CD1c-positive myeloid dendritic cell (primary cell): ENCODE results near the gene AMPH.
"Not testable (repeated sequence)": the region's sequence is repeated elsewhere in the genome, so short reads cannot be mapped to it uniquely, and the experiment has no call there.

Experiments used
- DNase-seq: peaks from one replicate; pipeline ENCODE4 v3.0.0-alpha.2; 2016; ENCODE audit errors: extremely low spot score

AMPH gene

DNA sequence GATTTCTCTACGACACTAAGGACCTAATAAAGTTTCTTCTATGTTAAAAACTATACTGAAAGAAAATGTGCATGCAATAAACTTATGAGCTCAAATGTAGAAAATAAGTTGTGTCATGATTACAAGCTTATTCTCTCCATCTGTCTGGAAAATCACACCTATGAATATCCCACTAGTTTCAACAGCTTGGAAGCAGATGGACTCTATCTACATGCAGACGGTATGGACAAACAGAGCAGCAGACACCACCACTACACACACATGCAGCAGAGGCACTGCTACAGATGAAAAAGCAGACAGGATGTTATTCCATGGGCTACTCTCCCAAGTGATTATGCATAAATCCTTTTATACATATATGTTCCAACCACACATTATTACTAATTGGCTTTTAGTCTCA lies 234.3 kb downstream of the AMPH start:
- no peak for DNase-seq

DNA sequence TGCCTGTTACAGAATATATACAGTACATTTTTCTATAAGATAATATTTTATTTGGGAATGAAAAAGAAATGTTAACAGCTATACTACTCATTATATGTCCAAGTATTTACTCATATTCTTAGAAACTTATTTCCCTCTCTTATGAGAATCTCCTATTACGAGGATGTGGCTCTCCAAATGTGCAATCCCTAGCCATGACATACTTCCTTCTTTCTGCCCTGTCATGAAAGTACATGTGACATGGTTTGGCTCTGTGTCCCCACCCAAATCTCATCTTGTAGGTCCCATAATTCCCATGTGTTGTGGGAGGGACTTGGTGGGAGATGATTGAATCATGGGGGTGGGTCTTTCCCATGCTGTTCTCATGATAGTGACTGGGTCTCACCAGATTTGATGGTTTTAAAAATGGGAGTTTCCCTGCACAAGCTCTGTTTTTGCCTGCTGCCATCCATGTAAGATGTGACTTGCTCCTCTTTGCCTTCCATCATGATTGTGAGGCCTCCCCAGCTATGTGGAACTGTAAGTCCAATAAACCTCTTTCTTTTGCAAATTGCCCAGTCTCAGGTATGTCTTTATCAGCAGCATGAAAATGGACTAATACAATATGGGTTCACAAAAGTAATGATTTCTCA lies 235.1 kb downstream of the AMPH start:
- peak; percentile 46 for DNase-seq

GRCh38 chr7:38394660-38395059 lies 236.5 kb downstream of the AMPH start:
- peak; percentile 69 for DNase-seq

DNA sequence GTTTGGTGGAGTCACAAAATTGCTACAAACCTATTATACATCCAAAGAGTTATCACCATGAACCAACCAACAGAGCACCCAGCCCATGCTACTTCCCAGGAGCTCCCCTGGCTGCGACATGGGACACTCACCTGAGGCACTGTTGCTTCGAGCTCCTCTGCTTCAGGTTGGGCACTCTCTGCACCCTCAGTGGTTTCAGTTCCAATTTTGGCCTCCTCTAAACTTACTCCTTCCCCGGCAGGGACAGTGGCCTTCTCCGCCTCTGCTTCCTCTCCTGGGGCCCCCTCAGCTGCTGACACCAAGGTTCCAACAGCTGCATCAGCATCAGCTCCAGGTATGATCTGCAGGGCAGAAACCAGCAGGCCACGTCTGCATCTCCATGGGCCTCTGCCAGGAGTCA lies 237.3 kb downstream of the AMPH start:
- DNase-seq, result peak; percentile 26

GRCh38 chr7:38391751-38392150 lies 239.4 kb downstream of the AMPH start:
- DNase-seq, result no peak

GRCh38 chr7:38385682-38386081 lies 245.5 kb downstream of the AMPH start:
- no peak for DNase-seq

- no peak for DNase-seq
These were observed 247.9 kb downstream of the AMPH start for GRCh38 chr7:38383281-38383680.

DNA sequence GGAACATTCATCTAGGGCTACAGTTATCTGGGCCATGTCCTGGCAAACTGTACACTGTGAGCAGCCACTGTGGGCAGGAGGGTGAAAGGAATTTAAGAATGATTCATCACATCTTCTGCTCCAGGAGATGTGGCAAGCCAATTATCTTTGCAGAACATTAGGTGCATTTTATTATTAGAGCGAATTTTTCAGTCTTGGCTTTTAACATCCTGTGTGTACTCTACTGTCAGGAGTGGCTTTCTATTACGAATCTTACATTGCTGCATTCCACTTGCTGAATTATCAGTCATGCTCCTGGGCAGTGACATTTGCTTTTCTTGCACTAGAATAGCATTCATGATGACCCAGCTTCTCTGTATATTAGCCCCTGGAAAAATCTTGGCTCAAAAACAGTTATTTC lies 248.5 kb downstream of the AMPH start:
- DNase-seq, result no peak

GRCh38 chr7:38375453-38375852 lies 255.7 kb downstream of the AMPH start:
- no peak for DNase-seq

DNA sequence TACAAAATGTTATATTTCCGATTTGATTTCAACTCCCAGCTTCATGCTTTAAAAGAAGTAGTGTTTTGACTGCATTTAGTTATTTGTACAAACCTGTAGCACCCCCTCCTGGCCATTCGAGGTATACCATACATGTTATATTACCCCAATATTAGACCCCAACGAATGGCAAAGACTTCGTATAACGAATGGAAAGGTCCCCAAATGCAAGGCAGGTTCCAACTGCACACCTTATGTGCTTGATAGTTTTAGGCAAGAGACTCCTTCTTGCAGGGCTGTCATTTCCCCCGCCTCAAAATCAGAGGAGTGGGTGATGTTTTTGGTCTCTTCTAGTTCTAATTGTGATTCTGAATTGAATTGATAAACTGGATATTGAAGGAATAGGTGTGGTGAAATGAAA lies 256.7 kb downstream of the AMPH start:
- DNase-seq, result peak; percentile 72

DNA sequence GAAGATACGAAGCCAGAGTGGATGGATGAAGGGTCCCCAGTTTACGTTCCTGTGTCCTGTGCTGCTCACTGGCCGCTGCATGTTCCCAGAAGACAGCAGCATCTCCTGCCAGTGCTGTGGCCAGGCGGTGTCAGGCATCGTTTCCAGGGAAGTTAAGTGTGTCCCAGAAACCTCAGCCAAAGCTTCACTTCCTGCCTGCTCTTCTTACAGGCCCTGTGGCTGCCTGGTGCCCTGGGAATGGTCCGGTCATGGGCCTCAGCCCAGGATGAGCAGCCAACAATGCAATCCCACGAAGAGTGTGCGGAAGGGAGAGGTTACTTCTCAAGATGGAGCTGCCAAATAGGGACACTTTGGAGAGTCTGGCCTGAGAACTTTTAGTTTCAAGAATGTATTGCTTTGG lies 258.0 kb downstream of the AMPH start:
- DNase-seq, result no peak

GRCh38 chr7:38372290-38372689 lies 258.9 kb downstream of the AMPH start:
- DNase-seq, result no peak

GRCh38 chr7:38369816-38370493 lies 261.2 kb downstream of the AMPH start:
- DNase-seq, result peak; percentile 95

DNA sequence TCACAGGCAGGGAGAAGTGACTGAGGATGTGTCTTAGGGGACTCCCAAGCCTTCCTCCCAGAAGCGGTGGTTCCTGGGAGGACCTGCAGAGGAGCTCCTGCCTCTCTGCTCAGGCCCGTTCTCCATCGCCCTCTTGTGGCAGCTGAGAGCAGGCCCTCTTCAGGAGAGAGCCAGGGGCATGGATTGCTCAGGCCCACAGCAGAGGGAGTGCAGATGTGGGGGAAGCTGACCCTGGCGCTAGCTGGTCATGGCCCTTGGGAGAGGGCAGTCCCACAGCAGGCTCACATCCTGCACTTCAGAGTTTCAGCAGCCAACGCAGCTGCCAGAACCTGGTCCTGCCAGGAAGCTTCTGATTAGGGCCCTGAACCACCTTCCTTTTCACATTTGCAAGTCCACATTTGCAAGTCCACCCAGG lies 263.0 kb downstream of the AMPH start:
- DNase-seq, result peak; percentile 95

GRCh38 chr7:38367301-38367890 lies 263.8 kb downstream of the AMPH start:
- no peak for DNase-seq

GRCh38 chr7:38363379-38363778 lies 267.8 kb downstream of the AMPH start:
- DNase-seq, result peak; percentile 68

- DNase-seq, result peak; percentile 29
These were observed 268.4 kb downstream of the AMPH start for GRCh38 chr7:38362611-38363237.

- peak; percentile 52 for DNase-seq
These were observed 270.4 kb downstream of the AMPH start for GRCh38 chr7:38360776-38361175.

DNA sequence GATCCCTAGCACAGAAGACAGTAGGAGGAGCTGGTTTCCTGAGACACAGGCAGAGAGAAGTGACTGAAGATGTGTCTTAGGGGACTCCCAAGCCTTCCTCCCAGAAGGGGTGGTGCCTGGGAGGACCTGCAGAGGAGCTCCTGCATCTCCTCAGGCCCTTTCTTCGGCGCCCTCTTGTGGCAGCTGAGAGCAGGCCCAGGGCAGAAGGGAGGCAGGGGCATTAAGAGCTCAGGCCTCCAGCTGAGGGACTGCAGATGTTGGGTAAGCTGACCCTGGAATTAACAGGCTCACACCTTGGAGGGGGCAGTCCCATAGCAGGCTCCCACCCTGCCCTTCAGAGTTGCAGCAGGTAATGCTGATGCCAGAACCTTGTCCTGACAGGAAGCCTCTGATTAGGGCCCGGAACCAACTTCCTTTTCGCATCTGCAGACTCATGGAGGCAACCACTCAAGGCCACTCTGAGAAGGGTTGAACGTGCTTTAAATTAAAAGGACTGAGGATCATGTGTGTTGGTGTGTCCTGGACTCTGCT lies 272.0 kb downstream of the AMPH start:
- peak; percentile 80 for DNase-seq

DNA sequence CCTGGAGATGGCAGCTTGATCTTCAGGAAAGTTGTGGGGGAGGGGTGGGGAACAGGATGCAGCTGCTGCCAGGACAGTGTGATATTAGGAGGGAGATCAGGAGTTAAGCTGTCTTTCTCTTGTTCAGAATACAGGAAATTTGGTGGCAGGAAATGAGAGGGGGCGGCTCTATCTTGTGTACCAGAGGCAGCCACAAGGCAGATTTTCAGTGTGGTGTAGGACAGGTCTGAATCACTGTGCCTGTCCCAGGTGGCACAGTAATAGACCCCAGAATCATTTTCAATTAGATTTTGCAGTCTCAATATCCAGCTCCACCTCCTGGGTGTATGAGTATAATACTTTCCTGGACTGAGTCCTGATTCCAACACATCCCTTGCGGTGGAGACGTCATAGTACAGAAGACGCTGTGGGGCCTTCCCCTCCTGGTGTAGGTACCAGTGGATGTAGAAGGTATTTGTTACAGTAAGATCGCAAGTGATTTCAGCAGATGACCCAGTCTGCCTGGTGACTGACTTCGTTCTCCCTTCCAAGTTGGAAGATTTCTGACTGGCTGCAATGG lies 272.8 kb downstream of the AMPH start:
- not testable (repeated sequence) for DNase-seq

DNA sequence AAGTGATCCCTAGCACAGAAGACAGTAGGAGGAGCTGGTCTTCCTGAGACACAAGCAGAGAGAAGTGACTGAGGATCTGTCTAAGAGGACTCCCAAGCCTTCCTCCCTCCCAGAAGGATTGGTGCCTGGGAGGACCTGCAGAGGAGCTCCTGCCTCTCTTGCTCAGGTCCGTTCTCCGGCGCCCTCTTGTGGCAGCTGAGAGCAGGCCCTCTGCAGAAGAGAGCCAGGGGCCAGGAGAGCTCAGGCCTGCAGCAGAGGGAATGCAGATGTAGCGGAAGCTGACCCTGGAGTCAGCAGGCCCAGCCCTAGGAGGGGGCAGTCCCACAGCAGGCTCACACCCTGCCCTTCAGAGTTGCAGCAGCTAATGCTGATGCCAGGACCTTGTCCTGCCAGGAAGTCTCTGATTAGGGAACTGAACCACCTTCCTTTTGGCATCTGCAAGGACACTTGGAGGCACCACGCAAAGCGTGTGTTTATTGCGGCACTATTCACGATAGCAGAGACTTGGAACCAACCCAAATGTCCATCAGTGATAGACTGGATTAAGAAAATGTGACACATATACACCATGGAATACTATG lies 276.8 kb downstream of the AMPH start:
- DNase-seq, result peak; percentile 80

DNA sequence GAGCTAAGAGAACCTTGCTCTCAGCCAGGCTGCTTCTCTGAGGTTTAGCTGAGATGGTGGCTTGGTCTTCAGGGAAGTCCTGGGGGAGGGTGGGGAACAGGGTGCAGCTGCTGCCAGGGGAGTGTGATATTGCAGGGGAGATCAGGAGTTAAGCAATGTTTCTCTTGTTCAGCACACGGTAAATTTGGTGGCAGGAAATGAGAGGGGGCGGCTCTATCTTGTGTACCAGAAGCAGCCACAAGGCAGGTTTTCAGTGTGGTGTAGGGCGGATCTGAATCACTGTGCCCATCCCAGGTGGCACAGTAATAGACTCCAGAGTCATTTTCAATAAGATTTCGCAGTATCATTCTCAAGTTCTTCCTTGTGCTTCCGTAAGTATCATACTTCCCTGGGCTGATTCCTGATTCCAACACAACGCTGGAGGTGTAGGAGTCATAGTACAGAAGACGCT lies 277.7 kb downstream of the AMPH start:
- peak; percentile 57 for DNase-seq
